K562 (cell line): ENCODE results near the gene GPR183. TPM values are rescaled to one million over a fixed set of nuclear protein-coding genes. Genes with fewer than 3 reads are reported as not detected.

Experiments used
- ATAC-seq: fragments of 200-7000 bp; cut with Tn5 transposase; 3 replicates; pipeline ENCODE4 v1.9.1; 2020; ENCODE audit warnings: moderate library complexity
- BruUV-seq: library from RNA; stranded (reverse); fragments of 400-500 nt; replicated peaks from 2 replicates; lab custom pipeline; 2021; lab: Mats Ljungman, UMichigan
- CTCF ChIA-PET: fragments of 300-600 bp; formaldehyde crosslinking; extraction: SDS; loops from one replicate; lab custom pipeline; 2021; ENCODE audit warnings: low intra/inter-chr PET ratio; lab: Yijun Ruan, JAX
- POLR2A ChIA-PET: fragments of 300-600, 350-650 bp; sonication (Branson Sonifier 250); formaldehyde crosslinking; extraction: SDS; loops from one replicate; lab custom pipeline; 2021; ENCODE audit warnings: antibody characterized with exemption, inconsistent platforms; lab: Yijun Ruan, JAX
- DNase-seq, 4 experiments: peaks; one replicate each; pipeline versions ENCODE4 v3.0.0 to v3.0.0-alpha.2; 2011 to 2018; ENCODE audit warnings: low spot score in 3 of 4, mixed read lengths in 3 of 4; ENCODE audit errors: extremely low read depth in 1 of 4
- FAIRE-seq: peaks from 2 replicates; lab custom pipeline; 2011; peaks lifted over from hg19 to GRCh38; lab: Jason Lieb, UNC
- H2AFZ ChIP-seq: 2 replicates; pipeline ENCODE4 v1.6.0; 2011; ENCODE audit warnings: low read depth, low read length, control low read depth, inconsistent platforms
- H3K27ac ChIP-seq: fragments of 200-600 bp; 3 replicates; pipeline ENCODE4 v1.8.0; 2011; ENCODE audit warnings: low read depth, mild to moderate bottlenecking, control low read depth, inconsistent platforms, low read length, moderate library complexity, mixed read lengths; ENCODE audit errors: extremely low read depth
- H3K27me3 ChIP-seq, 2 experiments: fragments of 300-600 bp in 1 of 2; 2 replicates in 1 of 2; 3 replicates in 1 of 2; pipeline versions ENCODE4 v1.6.0 to v1.8.0; 2011; ENCODE audit warnings: inconsistent platforms in 2 of 2, low read length in 2 of 2, mild to moderate bottlenecking in 1 of 2, mixed read lengths in 1 of 2, moderate library complexity in 1 of 2; ENCODE audit not compliant: control insufficient read depth in 2 of 2, insufficient read depth in 2 of 2
- H3K36me3 ChIP-seq: fragments of 300-600 bp; 3 replicates; pipeline ENCODE4 v1.8.0; 2011; ENCODE audit warnings: mild to moderate bottlenecking, low read length, inconsistent platforms; ENCODE audit not compliant: control insufficient read depth, insufficient read depth
- H3K4me1 ChIP-seq, 2 experiments: fragments of 200-600 bp in 1 of 2; replicated peaks in 1 of 2; 2 replicates in 1 of 2; 3 replicates in 1 of 2; pipeline versions ENCODE4 v1.5.1 to v1.8.0; 2011; ENCODE audit warnings: inconsistent platforms in 2 of 2, low read length in 2 of 2, mild to moderate bottlenecking in 1 of 2, mixed read lengths in 1 of 2, moderate library complexity in 1 of 2; ENCODE audit not compliant: control insufficient read depth in 2 of 2, insufficient read depth in 2 of 2
- H3K4me2 ChIP-seq: 2 replicates; pipeline ENCODE4 v1.6.1; 2011; ENCODE audit warnings: low read length, control low read depth, inconsistent platforms, mixed read lengths; ENCODE audit not compliant: insufficient read depth
- H3K4me3 ChIP-seq: fragments of 200-600 bp; sonication (generic), shearing (Covaris generic); 2 replicates; pipeline ENCODE4 v1.5.1; 2016; ENCODE audit warnings: control low read depth, inconsistent platforms
- H3K79me2 ChIP-seq: fragments of 200-600 bp; 3 replicates; pipeline ENCODE4 v1.8.0; 2011; ENCODE audit warnings: low read length, inconsistent platforms; ENCODE audit not compliant: control insufficient read depth, insufficient read depth
- H3K9ac ChIP-seq, 2 experiments: 2 replicates each; pipeline versions ENCODE4 v1.6.0 to v1.6.1; 2011; ENCODE audit warnings: low read depth in 2 of 2, low read length in 2 of 2, control low read depth in 1 of 2, inconsistent platforms in 1 of 2, mild to moderate bottlenecking in 1 of 2, mixed read lengths in 1 of 2; ENCODE audit not compliant: insufficient read depth in 1 of 2
- H3K9me1 ChIP-seq: one replicate; pipeline ENCODE4 v1.6.0; 2011; ENCODE audit warnings: inconsistent platforms, mild to moderate bottlenecking, low read length, moderate library complexity; ENCODE audit not compliant: control insufficient read depth, insufficient read depth
- H3K9me3 ChIP-seq: replicated peaks from 2 replicates; pipeline ENCODE4 v1.5.1; 2011; ENCODE audit warnings: low read depth, low read length, inconsistent platforms; ENCODE audit not compliant: control insufficient read depth, insufficient read depth
- H4K20me1 ChIP-seq: replicated peaks from 2 replicates; pipeline ENCODE4 v1.6.1; 2011; ENCODE audit warnings: low read length, inconsistent platforms, mixed read lengths; ENCODE audit not compliant: control insufficient read depth, insufficient read depth
- C11orf30 ChIP-seq: fragments of 450-650 bp; IDR thresholded peaks from 2 replicates; pipeline ENCODE4 v1.6.1; 2016; ENCODE audit warnings: low read depth, mild to moderate bottlenecking
- CBFA2T2 ChIP-seq: fragments of 450-650 bp; conservative IDR thresholded peaks from 2 replicates; pipeline ENCODE4 v1.6.1; 2017; ENCODE audit warnings: mild to moderate bottlenecking
- CCNT2 ChIP-seq: IDR thresholded peaks from 2 replicates; pipeline ENCODE4 v1.6.1; 2011; ENCODE audit warnings: borderline replicate concordance, low read depth, mild to moderate bottlenecking, moderate library complexity, mixed read lengths, low read length; ENCODE audit not compliant: insufficient read length; ENCODE audit errors: extremely low read depth
- HMBOX1 ChIP-seq: sonication (generic); IDR thresholded peaks from 2 replicates; pipeline ENCODE4 v1.6.1; 2016
- JUND ChIP-seq, 2 experiments: IDR thresholded peaks; 2 replicates in 1 of 2; 3 replicates in 1 of 2; pipeline ENCODE4 v1.6.1; 2011; ENCODE audit warnings: borderline replicate concordance in 2 of 2, low read depth in 2 of 2, low read length in 2 of 2, improper control_type of control experiment in 1 of 2, missing biosample characterization in 1 of 2, missing genetic modification characterization in 1 of 2, missing genetic modification reagents in 1 of 2
- MAFF ChIP-seq: IDR thresholded peaks from 2 replicates; pipeline ENCODE4 v1.6.1; 2012; ENCODE audit warnings: low read length, improper control_type of control experiment
- MAFG ChIP-seq: fragments of 450-650 bp; conservative IDR thresholded peaks from 2 replicates; pipeline ENCODE4 v1.6.1; 2016; ENCODE audit warnings: missing genetic modification characterization, missing compliant biosample characterization
- MAFK ChIP-seq: IDR thresholded peaks from 2 replicates; pipeline ENCODE4 v1.6.1; 2011; ENCODE audit warnings: low read length, improper control_type of control experiment
- SOX6 ChIP-seq: fragments of 450-650 bp; IDR thresholded peaks from 2 replicates; pipeline ENCODE4 v1.6.1; 2014; ENCODE audit warnings: mild to moderate bottlenecking
- TFE3 ChIP-seq: fragments of 450-650 bp; formaldehyde crosslinking; IDR thresholded peaks from 2 replicates; pipeline ENCODE4 v1.4.0; 2020; ENCODE audit warnings: mild to moderate bottlenecking, mixed read lengths
- ZNF316 ChIP-seq: fragments of 450-650 bp; IDR thresholded peaks from 2 replicates; pipeline ENCODE4 v1.6.1; 2016
- ZNF639 ChIP-seq, 2 experiments: fragments of 200-800 bp in 1 of 2; sonication (Bioruptor generic) in 1 of 2; sonication (generic) in 1 of 2; formaldehyde crosslinking in 1 of 2; IDR thresholded peaks in 1 of 2; conservative IDR thresholded peaks in 1 of 2; 2 replicates each; pipeline versions ENCODE4 v1.5.0 to v1.6.1; 2016 to 2020; ENCODE audit warnings: missing compliant biosample characterization in 1 of 2, missing genetic modification characterization in 1 of 2, missing genetic modification reagents in 1 of 2
- WGBS: fragments of 100-300 bp; shearing (Covaris generic); methylation state at CpG from one replicate; pipeline ENCODE4 v1.1.6; 2016; ENCODE audit warnings: low coverage, mixed read lengths; ENCODE audit not compliant: insufficient coverage; ENCODE audit errors: missing lambda C conversion rate; 5-methylcytosine and 5-hydroxymethylcytosine counted together
- in situ Hi-C: fragments of 300-500 bp; cut with MboI; formaldehyde crosslinking; loops from 4 replicates; pipeline ENCODE4 v1.15.0; 2018; ENCODE audit warnings: inconsistent platforms, mixed read lengths
- intact Hi-C: fragments of 100-400 bp; cut with micrococcal nuclease; formaldehyde crosslinking; loops from 2 replicates; pipeline ENCODE4 v1.14.2; 2022
- polyA plus RNA-seq, 8 experiments: library from polyadenylated mRNA; depleted of rRNA in 4 of 8; stranded (reverse) in 5 of 8; unstranded in 3 of 8; fragments of >200 nt; fragmentation: Nextera tagmentation in 2 of 8; fragmentation: Illumina TruSeq in 1 of 8; extraction: Ambion mirVana in 2 of 8; extraction: Trizol in 1 of 8; gene quantifications; 2 replicates each; pipeline versions ENCODE4 v1.2.1 to v1.2.3, GENCODE V29; 2011 to 2014; ENCODE audit warnings: inconsistent platforms in 1 of 8, missing spikeins in 1 of 8
- total RNA-seq, 7 experiments: library from RNA; depleted of rRNA in 6 of 7; stranded (reverse); fragments of >200 nt in 6 of 7; fragmentation: Illumina TruSeq in 2 of 7; extraction: Trizol in 2 of 7; gene quantifications; 2 replicates each; pipeline versions ENCODE4 v1.2.1 to v1.2.3, GENCODE V29; 2011 to 2021; ENCODE audit warnings: low replicate concordance in 1 of 7

Gene GPR183
- total and polyA plus RNA-seq, 9 of the 15 experiments (the other 6 are each of a cell fraction or from before 2014, with no cell fraction given): 1.3 to 10.2 (median 3.7) TPM

- Histone ChIP-seq H4K20me1 (no peaks in the 10 kb centered on the region), H3K9me3 (no peaks in the 10 kb centered on the region), H3K9ac (no peak overlapping the region), H2AFZ (no peak overlapping the region), H3K27me3 (no peaks in the 10 kb centered on the region), H3K4me1 (no peaks in the 10 kb centered on the region; a peak in 2 of 5 replicates), H3K4me3 (no peak overlapping the region), H3K4me2 (no peak overlapping the region), H3K79me2 (no peaks in the 10 kb centered on the region), H3K36me3 (peaks cover 15% of the 10 kb centered on the region; the same call in 1 of the 3 replicates), H3K9me1 (no peaks in the 10 kb centered on the region), H3K27ac (no peak overlapping the region)
- POLR2A ChIA-PET: interaction anchor here (0.7 kb wide), 1 partner anchor 791 kb away, joined by 3 read pairs; no protein-coding TSS in a partner anchor
- CTCF ChIA-PET: no interaction called here
- DNase-seq (no peak), FAIRE-seq (no peak), ATAC-seq (no peak)
- intact Hi-C loops: no loop called here
- no TSS peak for BruUV-seq
- WGBS: 38% methylated on average over 1 of the region's 1 CpG
- in situ Hi-C loops: no loop called here
- TF ChIP-seq SOX6 (no peak), CCNT2 (no peak), JUND (IDR thresholded peaks at IDR 0.05; ENCODE audit: borderline replicate concordance, low read depth, low read length) (no peak), JUND (tag; IDR thresholded peaks at IDR 0.05; ENCODE audit: borderline replicate concordance, low read depth, low read length) (no peak), TFE3 (CRISPR knock-in tag) (no peak), MAFF (peak; percentile 56), ZNF316 (peak; percentile 72), CBFA2T2 (no peak), MAFG (tag) (peak; percentile 32; the same call in 1 of the 2 replicates), ZNF639 (CRISPR knock-in tag; conservative IDR thresholded peaks at IDR 0.05 in 1 of 2, IDR thresholded peaks at IDR 0.05 in 1 of 2) (no peak), C11orf30 (peak; percentile 70), MAFK (peak; percentile 23; the same call in 1 of the 2 replicates), HMBOX1 (no peak)
These were observed 24.7 kb downstream of the GPR183 start for GRCh38 chr13:99282264-99283231.
